NCI-H1092 (cell line): ENCODE data around the gene AAR2.

Source experiments
- DNase-seq: peaks from one replicate; lab custom pipeline; 2025; lab: John Stamatoyannopoulos, UW

Gene AAR2

GRCh38 chr20:36260316-36260715 lies 24.0 kb downstream of the AAR2 start:
- no peak for DNase-seq

GRCh38 chr20:36261389-36262105 lies 25.3 kb downstream of the AAR2 start:
- DNase-seq = no peak

- no peak for DNase-seq
Measured at GRCh38 chr20:36262440-36262839, 26.2 kb downstream of the AAR2 start.

GRCh38 chr20:36264426-36265246 lies 28.4 kb downstream of the AAR2 start:
- DNase-seq = no peak

GRCh38 chr20:36266189-36266588 lies 29.9 kb downstream of the AAR2 start:
- no peak for DNase-seq

- no peak for DNase-seq
Measured at GRCh38 chr20:36267605-36268381, 31.5 kb downstream of the AAR2 start.

- no peak for DNase-seq
Measured at GRCh38 chr20:36268440-36269342, 32.4 kb downstream of the AAR2 start.

GRCh38 chr20:36269507-36269906 lies 33.2 kb downstream of the AAR2 start:
- DNase-seq = no peak

GRCh38 chr20:36270744-36271638 lies 34.7 kb downstream of the AAR2 start:
- DNase-seq = no peak

- no peak for DNase-seq
Measured at GRCh38 chr20:36271639-36272546, 35.6 kb downstream of the AAR2 start.

- no peak for DNase-seq
Measured at GRCh38 chr20:36272547-36273220, 36.4 kb downstream of the AAR2 start.

GRCh38 chr20:36273414-36274180 lies 37.3 kb downstream of the AAR2 start:
- DNase-seq = no peak

- DNase-seq = no peak
Measured at GRCh38 chr20:36274181-36274841, 38.0 kb downstream of the AAR2 start.

GRCh38 chr20:36275011-36275410 lies 38.7 kb downstream of the AAR2 start:
- no peak for DNase-seq

GRCh38 chr20:36275441-36276189 lies 39.3 kb downstream of the AAR2 start:
- no peak for DNase-seq

- DNase-seq = no peak
Measured at GRCh38 chr20:36277546-36277945, 41.3 kb downstream of the AAR2 start.

- no peak for DNase-seq
Measured at GRCh38 chr20:36279362-36279761, 43.1 kb downstream of the AAR2 start.
